SK-N-SH (cell line): Measurements from ENCODE around the gene CYP39A1.

ENCODE experiments used
- EP300 ChIP-seq, 2 experiments: IDR thresholded peaks; 2 replicates each; pipeline versions ENCODE4 v1.4.0 to v1.6.1; 2012; ENCODE audit warnings: borderline replicate concordance in 1 of 2, low read depth in 1 of 2, low read length in 1 of 2
- EZH2phosphoT487 ChIP-seq: fragments of 200-600 bp; sonication (generic); IDR thresholded peaks from 2 replicates; pipeline ENCODE4 v1.6.1; 2017; ENCODE audit warnings: low read depth, mixed run types, mild to moderate bottlenecking, antibody characterized with exemption, moderate library complexity, borderline replicate concordance
- FOXJ3 ChIP-seq: sonication (generic); formaldehyde crosslinking; IDR thresholded peaks from 2 replicates; pipeline ENCODE4 v1.5.1; 2020; ENCODE audit warnings: mild to moderate bottlenecking, missing genetic modification reagents
- RAD21 ChIP-seq: IDR thresholded peaks from 2 replicates; pipeline ENCODE4 v1.6.1; 2012; ENCODE audit warnings: mild to moderate bottlenecking, low read length
- RFX5 ChIP-seq: IDR thresholded peaks from 2 replicates; pipeline ENCODE4 v1.6.1; 2012; ENCODE audit warnings: mild to moderate bottlenecking, improper control_type of control experiment, low read length
- TAF1 ChIP-seq: IDR thresholded peaks from 2 replicates; pipeline ENCODE4 v1.6.1; 2012; ENCODE audit warnings: low read depth, mild to moderate bottlenecking, low read length, moderate library complexity, borderline replicate concordance
- TCF12 ChIP-seq: IDR thresholded peaks from 2 replicates; pipeline ENCODE4 v1.4.0; 2012
- YY1 ChIP-seq: IDR thresholded peaks from 2 replicates; pipeline ENCODE4 v1.4.0; 2012; ENCODE audit warnings: low read depth, mild to moderate bottlenecking
- TF ChIP-seq, protein P1 (sequence below): fragments of 200-600 bp; sonication (generic); IDR thresholded peaks from 2 replicates; pipeline ENCODE4 v1.6.1; 2017; ENCODE audit warnings: antibody characterized with exemption, mild to moderate bottlenecking, moderate library complexity
- TF ChIP-seq, protein P2 (sequence below): IDR thresholded peaks from 2 replicates; pipeline ENCODE4 v1.4.0; 2012; ENCODE audit warnings: low read depth, borderline replicate concordance
- TF ChIP-seq, protein P3 (sequence below): IDR thresholded peaks from 2 replicates; pipeline ENCODE4 v1.4.0; 2012; ENCODE audit warnings: low read depth, borderline replicate concordance
- TF ChIP-seq, protein P4 (sequence below): IDR thresholded peaks from 2 replicates; pipeline ENCODE4 v1.4.0; 2012; ENCODE audit warnings: low read depth
- TF ChIP-seq, protein P5 (sequence below): fragments of 150-350 bp; IDR thresholded peaks from 2 replicates; pipeline ENCODE4 v1.6.1; 2016; ENCODE audit warnings: mild to moderate bottlenecking, low read depth, low read length

DNA sequence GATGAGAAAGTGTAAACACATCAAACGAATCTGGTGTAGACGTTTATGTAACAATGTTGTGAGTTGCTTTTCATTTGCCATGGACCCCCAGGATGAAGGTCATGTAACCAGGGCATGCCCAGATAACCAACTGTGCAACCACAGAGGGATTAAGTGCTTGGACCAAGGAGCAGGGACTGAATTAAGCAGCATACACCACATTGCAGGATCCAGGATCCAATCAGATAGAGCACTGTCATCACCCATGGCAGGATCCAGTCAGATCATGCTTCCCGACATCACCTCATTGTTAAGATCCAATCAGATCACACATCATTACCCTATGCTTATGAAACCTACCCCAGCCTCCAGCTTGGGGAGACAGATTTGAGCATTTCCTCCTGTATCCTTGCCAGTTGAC, 87.1 kb downstream of the CYP39A1 start:
- TF ChIP-seq, protein P1, sequence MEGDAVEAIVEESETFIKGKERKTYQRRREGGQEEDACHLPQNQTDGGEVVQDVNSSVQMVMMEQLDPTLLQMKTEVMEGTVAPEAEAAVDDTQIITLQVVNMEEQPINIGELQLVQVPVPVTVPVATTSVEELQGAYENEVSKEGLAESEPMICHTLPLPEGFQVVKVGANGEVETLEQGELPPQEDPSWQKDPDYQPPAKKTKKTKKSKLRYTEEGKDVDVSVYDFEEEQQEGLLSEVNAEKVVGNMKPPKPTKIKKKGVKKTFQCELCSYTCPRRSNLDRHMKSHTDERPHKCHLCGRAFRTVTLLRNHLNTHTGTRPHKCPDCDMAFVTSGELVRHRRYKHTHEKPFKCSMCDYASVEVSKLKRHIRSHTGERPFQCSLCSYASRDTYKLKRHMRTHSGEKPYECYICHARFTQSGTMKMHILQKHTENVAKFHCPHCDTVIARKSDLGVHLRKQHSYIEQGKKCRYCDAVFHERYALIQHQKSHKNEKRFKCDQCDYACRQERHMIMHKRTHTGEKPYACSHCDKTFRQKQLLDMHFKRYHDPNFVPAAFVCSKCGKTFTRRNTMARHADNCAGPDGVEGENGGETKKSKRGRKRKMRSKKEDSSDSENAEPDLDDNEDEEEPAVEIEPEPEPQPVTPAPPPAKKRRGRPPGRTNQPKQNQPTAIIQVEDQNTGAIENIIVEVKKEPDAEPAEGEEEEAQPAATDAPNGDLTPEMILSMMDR, result no peak
- no peak for TF ChIP-seq EZH2phosphoT487
- TF ChIP-seq, protein P2, sequence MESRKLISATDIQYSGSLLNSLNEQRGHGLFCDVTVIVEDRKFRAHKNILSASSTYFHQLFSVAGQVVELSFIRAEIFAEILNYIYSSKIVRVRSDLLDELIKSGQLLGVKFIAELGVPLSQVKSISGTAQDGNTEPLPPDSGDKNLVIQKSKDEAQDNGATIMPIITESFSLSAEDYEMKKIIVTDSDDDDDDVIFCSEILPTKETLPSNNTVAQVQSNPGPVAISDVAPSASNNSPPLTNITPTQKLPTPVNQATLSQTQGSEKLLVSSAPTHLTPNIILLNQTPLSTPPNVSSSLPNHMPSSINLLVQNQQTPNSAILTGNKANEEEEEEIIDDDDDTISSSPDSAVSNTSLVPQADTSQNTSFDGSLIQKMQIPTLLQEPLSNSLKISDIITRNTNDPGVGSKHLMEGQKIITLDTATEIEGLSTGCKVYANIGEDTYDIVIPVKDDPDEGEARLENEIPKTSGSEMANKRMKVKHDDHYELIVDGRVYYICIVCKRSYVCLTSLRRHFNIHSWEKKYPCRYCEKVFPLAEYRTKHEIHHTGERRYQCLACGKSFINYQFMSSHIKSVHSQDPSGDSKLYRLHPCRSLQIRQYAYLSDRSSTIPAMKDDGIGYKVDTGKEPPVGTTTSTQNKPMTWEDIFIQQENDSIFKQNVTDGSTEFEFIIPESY, result no peak
- TF ChIP-seq, protein P3, sequence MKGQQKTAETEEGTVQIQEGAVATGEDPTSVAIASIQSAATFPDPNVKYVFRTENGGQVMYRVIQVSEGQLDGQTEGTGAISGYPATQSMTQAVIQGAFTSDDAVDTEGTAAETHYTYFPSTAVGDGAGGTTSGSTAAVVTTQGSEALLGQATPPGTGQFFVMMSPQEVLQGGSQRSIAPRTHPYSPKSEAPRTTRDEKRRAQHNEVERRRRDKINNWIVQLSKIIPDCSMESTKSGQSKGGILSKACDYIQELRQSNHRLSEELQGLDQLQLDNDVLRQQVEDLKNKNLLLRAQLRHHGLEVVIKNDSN, result no peak
- no peak for TF ChIP-seq RAD21
- no peak for TF ChIP-seq EP300 (IDR thresholded peaks at IDR 0.05; ENCODE audit: borderline replicate concordance in 1 of 2, low read depth in 1 of 2, low read length in 1 of 2)
- no peak for TF ChIP-seq TCF12
- TF ChIP-seq FOXJ3 (CRISPR knock-in tag), result no peak
- TF ChIP-seq YY1, result no peak
- TF ChIP-seq, protein P4, sequence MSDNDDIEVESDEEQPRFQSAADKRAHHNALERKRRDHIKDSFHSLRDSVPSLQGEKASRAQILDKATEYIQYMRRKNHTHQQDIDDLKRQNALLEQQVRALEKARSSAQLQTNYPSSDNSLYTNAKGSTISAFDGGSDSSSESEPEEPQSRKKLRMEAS, result no peak
- TF ChIP-seq RFX5, result no peak
- no peak for TF ChIP-seq TAF1
- TF ChIP-seq, protein P5, sequence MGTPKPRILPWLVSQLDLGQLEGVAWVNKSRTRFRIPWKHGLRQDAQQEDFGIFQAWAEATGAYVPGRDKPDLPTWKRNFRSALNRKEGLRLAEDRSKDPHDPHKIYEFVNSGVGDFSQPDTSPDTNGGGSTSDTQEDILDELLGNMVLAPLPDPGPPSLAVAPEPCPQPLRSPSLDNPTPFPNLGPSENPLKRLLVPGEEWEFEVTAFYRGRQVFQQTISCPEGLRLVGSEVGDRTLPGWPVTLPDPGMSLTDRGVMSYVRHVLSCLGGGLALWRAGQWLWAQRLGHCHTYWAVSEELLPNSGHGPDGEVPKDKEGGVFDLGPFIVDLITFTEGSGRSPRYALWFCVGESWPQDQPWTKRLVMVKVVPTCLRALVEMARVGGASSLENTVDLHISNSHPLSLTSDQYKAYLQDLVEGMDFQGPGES, result no peak
